B cell (primary cell): ENCODE measurements around the gene NAV2. TPM values are rescaled to one million over a fixed set of nuclear protein-coding genes. Genes with fewer than 3 reads are reported as not detected.

Source experiments
- ATAC-seq: fragments of 200-7000 bp; cut with Tn5 transposase; one replicate; pipeline ENCODE4 v1.10.0; 2021; ENCODE audit warnings: low read depth, mild to moderate bottlenecking, moderate number of reproducible peaks, moderate library complexity
- CTCF ChIA-PET: fragments of 350-600 bp; sonication (Branson Sonifier 250); formaldehyde crosslinking; loops from one replicate; lab custom pipeline; 2021; ENCODE audit warnings: antibody characterized with exemption, inconsistent platforms; lab: Charles Lee
- POLR2A ChIA-PET: fragments of 350-600 bp; sonication (Branson Sonifier 250); formaldehyde crosslinking; loops from one replicate; lab custom pipeline; 2021; ENCODE audit warnings: antibody characterized with exemption; lab: Charles Lee
- DNase-seq: peaks from one replicate; pipeline ENCODE4 v3.0.0; 2013
- H2AFZ ChIP-seq: 2 replicates; pipeline ENCODE4 v1.6.1; 2012; ENCODE audit warnings: mild to moderate bottlenecking, low read depth, low read length; ENCODE audit not compliant: insufficient read depth, poor library complexity, severe bottlenecking
- H3K27ac ChIP-seq, 2 donors: 1 replicate in 1 of 2; 2 replicates in 1 of 2; pipeline ENCODE4 v1.5.1; 2012 to 2013; ENCODE audit warnings: low read length in 2 of 2, mild to moderate bottlenecking in 2 of 2, moderate library complexity in 1 of 2
- H3K27me3 ChIP-seq, 4 experiments: fragments of 200-600 bp in 1 of 4; sonication (generic) in 1 of 4; replicated peaks in 1 of 4; 1 replicate in 2 of 4; 2 replicates in 2 of 4; pipeline versions ENCODE4 v1.6.1 to v1.7.0; 2013 to 2016; ENCODE audit warnings: low read length in 3 of 4, mild to moderate bottlenecking in 2 of 4, mixed read lengths in 1 of 4, moderate library complexity in 1 of 4; ENCODE audit not compliant: insufficient read depth in 4 of 4, control insufficient read depth in 3 of 4; ENCODE audit errors: control extremely low read depth in 1 of 4
- H3K36me3 ChIP-seq, 2 experiments: replicated peaks in 1 of 2; 1 replicate in 1 of 2; 2 replicates in 1 of 2; pipeline versions ENCODE4 v1.6.1 to v1.7.1; 2013; ENCODE audit warnings: low read length in 1 of 2; ENCODE audit not compliant: insufficient read depth in 2 of 2, control insufficient read depth in 1 of 2; ENCODE audit errors: control extremely low read depth in 1 of 2, extremely low read depth in 1 of 2
- H3K4me1 ChIP-seq, 2 donors: fragments of 200-600 bp in 1 of 2; sonication (generic) in 1 of 2; 1 replicate in 1 of 2; 2 replicates in 1 of 2; pipeline versions ENCODE4 v1.5.1 to v1.6.1; 2013 to 2017; ENCODE audit warnings: low read length in 2 of 2; ENCODE audit not compliant: control insufficient read depth in 2 of 2, insufficient read depth in 2 of 2
- H3K4me2 ChIP-seq: replicated peaks from 2 replicates; pipeline ENCODE3; 2012; ENCODE audit warnings: mild to moderate bottlenecking, low read depth, low read length; ENCODE audit not compliant: poor library complexity, severe bottlenecking
- H3K4me3 ChIP-seq, 5 experiments: fragments of 200-600 bp in 1 of 5; sonication (generic) in 1 of 5; 1 replicate in 3 of 5; 2 replicates in 2 of 5; pipeline versions ENCODE4 v1.5.1 to v1.7.0; 2011 to 2016; ENCODE audit warnings: low read length in 4 of 5, mild to moderate bottlenecking in 4 of 5, low read depth in 2 of 5, control low read depth in 1 of 5, moderate library complexity in 1 of 5; ENCODE audit not compliant: insufficient read depth in 1 of 5; ENCODE audit errors: control extremely low read depth in 1 of 5, extremely low read depth in 1 of 5
- H3K79me2 ChIP-seq: fragments of 200-600 bp; sonication (generic); one replicate; pipeline ENCODE4 v1.6.0; 2016; ENCODE audit warnings: low read length; ENCODE audit not compliant: control insufficient read depth, insufficient read depth
- H3K9ac ChIP-seq: fragments of 200-600 bp; sonication (generic); 2 replicates; pipeline ENCODE4 v1.6.1; 2017; ENCODE audit warnings: mild to moderate bottlenecking, low read length, moderate library complexity
- H3K9me3 ChIP-seq, 3 donors: one replicate each; pipeline versions ENCODE4 v1.6.1 to v1.7.1; 2013; ENCODE audit warnings: low read length in 2 of 3; ENCODE audit not compliant: control insufficient read depth in 2 of 3, insufficient read depth in 1 of 3; ENCODE audit errors: control extremely low read depth in 1 of 3
- H4K20me1 ChIP-seq: 2 replicates; pipeline ENCODE4 v1.6.0; 2012; ENCODE audit warnings: mild to moderate bottlenecking, low read length; ENCODE audit not compliant: insufficient read depth, control insufficient read depth, poor library complexity, severe bottlenecking
- H3K27ac Mint-ChIP-seq: one replicate; pipeline ENCODE4 v1.8.0; 2021; ENCODE audit warnings: mixed read lengths
- H3K27me3 Mint-ChIP-seq: one replicate; pipeline ENCODE4 v1.8.0; 2021; ENCODE audit warnings: mixed read lengths
- H3K4me1 Mint-ChIP-seq: one replicate; pipeline ENCODE4 v1.8.0; 2021; ENCODE audit warnings: mixed read lengths
- H3K4me3 Mint-ChIP-seq: one replicate; pipeline ENCODE4 v1.8.0; 2021; ENCODE audit warnings: mixed read lengths
- H3K9me3 Mint-ChIP-seq: one replicate; pipeline ENCODE4 v1.8.0; 2022; ENCODE audit warnings: mixed read lengths; ENCODE audit not compliant: insufficient read depth
- CTCF ChIP-seq: fragments of 200-600 bp; IDR thresholded peaks from one replicate; pipeline ENCODE4 v1.8.0; 2022; ENCODE audit warnings: antibody characterized with exemption, mild to moderate bottlenecking
- EZH2 ChIP-seq: IDR thresholded peaks from 2 replicates; pipeline ENCODE4 v1.6.1; 2012; ENCODE audit warnings: borderline replicate concordance, low read depth, mild to moderate bottlenecking, moderate library complexity, low read length; ENCODE audit not compliant: insufficient read depth, poor library complexity, severe bottlenecking
- WGBS: methylation state at CpG from one replicate; pipeline ENCODE4 v1.1.5; 2013; ENCODE audit warnings: missing lambda C conversion rate; ENCODE audit not compliant: insufficient coverage; 5-methylcytosine and 5-hydroxymethylcytosine counted together
- intact Hi-C: fragments of 100-400 bp; cut with micrococcal nuclease; formaldehyde crosslinking; loops from one replicate; pipeline ENCODE4 v1.10.0; 2022
- polyA plus RNA-seq: library from polyadenylated mRNA; depleted of rRNA; stranded (reverse); fragments of >200 nt; gene quantifications from 2 replicates; pipeline ENCODE4 v1.2.3, GENCODE V29; 2012
- total RNA-seq, 2 donors: library from RNA; stranded (reverse); fragments of 120-200 nt in 1 of 2; gene quantifications; 1 replicate in 1 of 2; 2 replicates in 1 of 2; pipeline versions ENCODE4 v1.2.3 to v1.2.4, GENCODE V29; 2013 to 2022

NAV2 gene
- total and polyA plus RNA-seq, 2 donors (not counting 1 experiment from before 2014, with no cell fraction given) = 0.82 to 22.2 TPM

- TF ChIP-seq EZH2 (no peak), CTCF (no peak)
- 94% methylated on average over 2 of the region's 4 CpGs for WGBS
- intact Hi-C loops = no loop called here
- no peaks in the 10 kb centered on the region for H3K9me3 Mint-ChIP-seq
- peaks cover 9% of the 10 kb centered on the region for H3K27me3 Mint-ChIP-seq
- ATAC-seq = no peak
- Histone ChIP-seq H3K4me2 (no peak overlapping the region), H3K4me3 (no peak overlapping the region), H3K9me3 (no peaks in the 10 kb centered on the region), H3K36me3 (no peaks in the 10 kb centered on the region), H3K4me1 (no peaks in the 10 kb centered on the region), H3K27ac (no peak overlapping the region), H4K20me1 (no peaks in the 10 kb centered on the region), H3K27me3 (peaks cover 0 to 4% (median 1%) of the 10 kb centered on the region in 4 experiments), H3K79me2 (no peaks in the 10 kb centered on the region), H3K9ac (no peak overlapping the region), H2AFZ (no peak overlapping the region)
- H3K4me1 Mint-ChIP-seq = no peaks in the 10 kb centered on the region
- no peak overlapping the region for H3K27ac Mint-ChIP-seq
- DNase-seq = no peak
- ChIA-PET CTCF (no interaction called here), POLR2A (no interaction called here)
- H3K4me3 Mint-ChIP-seq = no peak overlapping the region
These were observed 104.2 kb downstream of the NAV2 start for GRCh38 chr11:19816817-19817216.

GRCh38 chr11:19817265-19817851 lies 104.7 kb downstream of the NAV2 start:
- ChIA-PET CTCF (interaction anchor here (0.6 to 1.6 kb wide), 2 partner anchors 10 to 307 kb away, joined by 3 to 4 read pairs; no protein-coding TSS in a partner anchor), POLR2A (no interaction called here)
- no peaks in the 10 kb centered on the region for H3K9me3 Mint-ChIP-seq
- ATAC-seq (no peak), DNase-seq (no peak)
- WGBS = 89% methylated on average over 6 of the region's 6 CpGs
- no peaks in the 10 kb centered on the region for H3K4me1 ChIP-seq
- H4K20me1 ChIP-seq = no peaks in the 10 kb centered on the region
- no peaks in the 10 kb centered on the region for H3K4me1 Mint-ChIP-seq
- H3K27ac Mint-ChIP-seq = no peak overlapping the region
- intact Hi-C loops = no loop called here
- H3K4me2 ChIP-seq = no peak overlapping the region
- H3K27me3 Mint-ChIP-seq = peaks cover 9% of the 10 kb centered on the region
- no peak overlapping the region for H3K9ac ChIP-seq
- TF ChIP-seq CTCF = no peak
- no peak overlapping the region for H2AFZ ChIP-seq
- peaks cover 0 to 7% (median 2%) of the 10 kb centered on the region in 4 experiments for H3K27me3 ChIP-seq
- H3K79me2 ChIP-seq = no peaks in the 10 kb centered on the region
- H3K4me3 ChIP-seq = no peak overlapping the region
- no peaks in the 10 kb centered on the region for H3K9me3 ChIP-seq
- no peak overlapping the region for H3K4me3 Mint-ChIP-seq
- H3K36me3 ChIP-seq = no peaks in the 10 kb centered on the region
- H3K27ac ChIP-seq = no peak overlapping the region
